A549 (cell line): ENCODE measurements around the gene TMEM235. TPM values are rescaled to one million over a fixed set of nuclear protein-coding genes. Genes with fewer than 3 reads are reported as not detected.

Experiments
- ATAC-seq, 2 experiments: fragments of 200-7000 bp in 1 of 2; fragments of >200 bp in 1 of 2; cut with Nextera tagmentation in 1 of 2; cut with Tn5 transposase in 1 of 2; 3 replicates each; pipeline versions ENCODE4 v1.8.0 to v1.9.1; 2018 to 2020; ENCODE audit warnings: mild to moderate bottlenecking in 1 of 2, moderate library complexity in 1 of 2
- CTCF ChIA-PET: fragments of 300-600 bp; sonication (Branson Sonifier 250); formaldehyde crosslinking; extraction: SDS; loops from one replicate; lab custom pipeline; 2021; ENCODE audit warnings: antibody characterized with exemption, inconsistent platforms; lab: Yijun Ruan, JAX
- POLR2A ChIA-PET: fragments of 350-600 bp; formaldehyde crosslinking; extraction: SDS; loops from one replicate; lab custom pipeline; 2021; ENCODE audit warnings: antibody characterized with exemption, inconsistent platforms; lab: Yijun Ruan, JAX
- DNase-seq, 2 experiments: peaks; one replicate each; pipeline versions ENCODE4 v3.0.0 to v3.0.0-alpha.2; 2011 to 2016; ENCODE audit warnings: low read depth in 1 of 2, low spot score in 1 of 2
- FAIRE-seq: peaks from 2 replicates; lab custom pipeline; 2011; peaks lifted over from hg19 to GRCh38; lab: Jason Lieb, UNC
- H3K27ac ChIP-seq, 2 experiments: fragments of >200 bp; sonication (Bioruptor Twin); formaldehyde crosslinking; 3 replicates each; pipeline ENCODE4 v1.5.1; 2016 to 2017
- H3K4me1 ChIP-seq: fragments of >200 bp; sonication (Bioruptor Twin); formaldehyde crosslinking; 3 replicates; pipeline ENCODE4 v1.6.1; 2016
- H3K4me2 ChIP-seq: fragments of >200 bp; sonication (Bioruptor Twin); formaldehyde crosslinking; 3 replicates; pipeline ENCODE4 v1.6.1; 2016
- H3K4me3 ChIP-seq: fragments of >200 bp; sonication (Bioruptor Twin); formaldehyde crosslinking; 3 replicates; pipeline ENCODE4 v1.5.1; 2016
- H3K9me3 ChIP-seq: fragments of >200 bp; sonication (Bioruptor Twin); formaldehyde crosslinking; 3 replicates; pipeline ENCODE4 v1.6.1; 2016
- CBX2 ChIP-seq: fragments of 200-600 bp; sonication (generic); IDR thresholded peaks from 2 replicates; pipeline ENCODE4 v1.6.1; 2016; ENCODE audit warnings: low read depth, mild to moderate bottlenecking, borderline replicate concordance
- CTCF ChIP-seq: fragments of >200 bp; sonication (Bioruptor Twin); formaldehyde crosslinking; IDR thresholded peaks from 3 replicates; pipeline ENCODE4 v1.5.1; 2016
- E2F6 ChIP-seq: IDR thresholded peaks from 2 replicates; pipeline ENCODE4 v1.6.1; 2012; ENCODE audit warnings: low read depth, borderline replicate concordance
- HEYL ChIP-seq: fragments of 250-450 bp; sonication (Bioruptor Pico); IDR thresholded peaks from 2 replicates; pipeline ENCODE4 v1.8.0; 2021; ENCODE audit warnings: mild to moderate bottlenecking, moderate library complexity
- HMGXB4 ChIP-seq: fragments of 250-450 bp; sonication (Bioruptor Pico); IDR thresholded peaks from 2 replicates; pipeline ENCODE4 v1.5.0; 2021; ENCODE audit warnings: mild to moderate bottlenecking, moderate library complexity, borderline replicate concordance
- JUN ChIP-seq, 2 experiments: fragments of >200 bp; sonication (Bioruptor Twin); formaldehyde crosslinking; IDR thresholded peaks; 2 replicates in 1 of 2; 3 replicates in 1 of 2; pipeline ENCODE4 v1.6.1; 2016 to 2017
- MAFK ChIP-seq: fragments of 450-650 bp; IDR thresholded peaks from 2 replicates; pipeline ENCODE4 v1.6.1; 2014; ENCODE audit not compliant: partially characterized antibody
- PBX3 ChIP-seq: IDR thresholded peaks from 2 replicates; pipeline ENCODE4 v1.6.1; 2012
- PHF8 ChIP-seq: fragments of 200-600 bp; sonication (generic); IDR thresholded peaks from 2 replicates; pipeline ENCODE4 v1.6.1; 2016; ENCODE audit warnings: low read depth, mild to moderate bottlenecking, antibody characterized with exemption, moderate library complexity, borderline replicate concordance
- REST ChIP-seq: fragments of 200-600 bp; sonication (generic); IDR thresholded peaks from 2 replicates; pipeline ENCODE4 v1.6.1; 2016; ENCODE audit warnings: antibody characterized with exemption, mild to moderate bottlenecking, moderate library complexity
- SMC3 ChIP-seq: fragments of >200 bp; sonication (Bioruptor Twin); formaldehyde crosslinking; IDR thresholded peaks from 3 replicates; pipeline ENCODE4 v1.6.1; 2018; ENCODE audit warnings: inconsistent platforms
- ZC3H11A ChIP-seq: fragments of 450-650 bp; IDR thresholded peaks from 2 replicates; pipeline ENCODE4 v1.6.1; 2014; ENCODE audit warnings: antibody characterized with exemption, mild to moderate bottlenecking
- WGBS: methylation state at CpG from one replicate; pipeline ENCODE4 v1.1.6; 2017; ENCODE audit errors: missing lambda C conversion rate; 5-methylcytosine and 5-hydroxymethylcytosine counted together
- polyA plus RNA-seq, 4 experiments: library from polyadenylated mRNA; depleted of rRNA in 3 of 4; stranded (reverse); fragments of >200 nt; fragmentation: RNase III in 1 of 4; extraction: RNeasy Plus Mini Kit Qiagen cat#74134 plus additional on column Dnase treatment in 1 of 4; gene quantifications; 2 replicates in 3 of 4; 3 replicates in 1 of 4; pipeline ENCODE4 v1.2.3, GENCODE V29; 2011 to 2017
- TF ChIP-seq, protein P1 (sequence below): fragments of >200 bp; sonication (Bioruptor Twin); formaldehyde crosslinking; IDR thresholded peaks from 3 replicates; pipeline ENCODE4 v1.6.1; 2016
- TF ChIP-seq, protein P2 (sequence below): fragments of 450-650 bp; IDR thresholded peaks from 2 replicates; pipeline ENCODE4 v1.6.1; 2014; ENCODE audit warnings: antibody characterized with exemption

The TMEM235 gene
- polyA plus RNA-seq, 2 of the 4 experiments (the other 2 are of a cell fraction) = not detected

DNA sequence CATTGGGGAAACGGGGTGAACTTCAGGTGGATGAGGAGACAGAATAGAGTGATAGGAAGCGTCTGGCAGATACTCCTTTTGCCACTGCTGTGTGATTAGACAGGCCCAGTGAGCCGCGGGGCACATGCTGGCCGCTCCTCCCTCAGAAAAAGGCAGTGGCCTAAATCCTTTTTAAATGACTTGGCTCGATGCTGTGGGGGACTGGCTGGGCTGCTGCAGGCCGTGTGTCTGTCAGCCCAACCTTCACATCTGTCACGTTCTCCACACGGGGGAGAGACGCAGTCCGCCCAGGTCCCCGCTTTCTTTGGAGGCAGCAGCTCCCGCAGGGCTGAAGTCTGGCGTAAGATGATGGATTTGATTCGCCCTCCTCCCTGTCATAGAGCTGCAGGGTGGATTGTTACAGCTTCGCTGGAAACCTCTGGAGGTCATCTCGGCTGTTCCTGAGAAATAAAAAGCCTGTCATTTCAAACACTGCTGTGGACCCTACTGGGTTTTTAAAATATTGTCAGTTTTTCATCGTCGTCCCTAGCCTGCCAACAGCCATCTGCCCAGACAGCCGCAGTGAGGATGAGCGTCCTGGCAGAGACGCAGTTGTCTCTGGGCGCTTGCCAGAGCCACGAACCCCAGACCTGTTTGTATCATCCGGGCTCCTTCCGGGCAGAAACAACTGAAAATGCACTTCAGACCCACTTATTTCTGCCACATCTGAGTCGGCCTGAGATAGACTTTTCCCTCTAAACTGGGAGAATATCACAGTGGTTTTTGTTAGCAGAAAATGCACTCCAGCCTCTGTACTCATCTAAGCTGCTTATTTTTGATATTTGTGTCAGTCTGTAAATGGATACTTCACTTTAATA, 7.0 kb upstream of the TMEM235 start:
- no peak for TF ChIP-seq ZC3H11A
- TF ChIP-seq JUN (IDR thresholded peaks at IDR 0.05) = no peak
- TF ChIP-seq CBX2 = no peak
- no peak for TF ChIP-seq MAFK
- no peak for TF ChIP-seq SMC3
- TF ChIP-seq HMGXB4 (CRISPR knock-in tag) = no peak
- TF ChIP-seq CTCF = no peak
- TF ChIP-seq, protein P1, sequence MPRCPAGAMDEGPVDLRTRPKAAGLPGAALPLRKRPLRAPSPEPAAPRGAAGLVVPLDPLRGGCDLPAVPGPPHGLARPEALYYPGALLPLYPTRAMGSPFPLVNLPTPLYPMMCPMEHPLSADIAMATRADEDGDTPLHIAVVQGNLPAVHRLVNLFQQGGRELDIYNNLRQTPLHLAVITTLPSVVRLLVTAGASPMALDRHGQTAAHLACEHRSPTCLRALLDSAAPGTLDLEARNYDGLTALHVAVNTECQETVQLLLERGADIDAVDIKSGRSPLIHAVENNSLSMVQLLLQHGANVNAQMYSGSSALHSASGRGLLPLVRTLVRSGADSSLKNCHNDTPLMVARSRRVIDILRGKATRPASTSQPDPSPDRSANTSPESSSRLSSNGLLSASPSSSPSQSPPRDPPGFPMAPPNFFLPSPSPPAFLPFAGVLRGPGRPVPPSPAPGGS = no peak
- no peak for TF ChIP-seq E2F6
- TF ChIP-seq REST = no peak
- TF ChIP-seq PBX3 = no peak
- TF ChIP-seq PHF8 = no peak
- TF ChIP-seq, protein P2, sequence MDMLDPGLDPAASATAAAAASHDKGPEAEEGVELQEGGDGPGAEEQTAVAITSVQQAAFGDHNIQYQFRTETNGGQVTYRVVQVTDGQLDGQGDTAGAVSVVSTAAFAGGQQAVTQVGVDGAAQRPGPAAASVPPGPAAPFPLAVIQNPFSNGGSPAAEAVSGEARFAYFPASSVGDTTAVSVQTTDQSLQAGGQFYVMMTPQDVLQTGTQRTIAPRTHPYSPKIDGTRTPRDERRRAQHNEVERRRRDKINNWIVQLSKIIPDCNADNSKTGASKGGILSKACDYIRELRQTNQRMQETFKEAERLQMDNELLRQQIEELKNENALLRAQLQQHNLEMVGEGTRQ = no peak
- no peak for TF ChIP-seq HEYL (CRISPR knock-in tag)
- TF ChIP-seq, all 56 proteins: peak for 0
- no peaks in the 10 kb centered on the region for H3K4me1 ChIP-seq
- ATAC-seq = no peak
- H3K4me3 ChIP-seq = no peak overlapping the region
- no peak for DNase-seq
- ChIA-PET POLR2A (no interaction called here), CTCF (interaction anchor here (1.3 to 17.1 kb wide), 3 partner anchors 28 to 197 kb away, joined by 3 to 150 read pairs (median 4); no protein-coding TSS in a partner anchor)
- no peaks in the 10 kb centered on the region for H3K9me3 ChIP-seq
- FAIRE-seq = no peak
- H3K4me2 ChIP-seq = no peak overlapping the region
- 90% methylated on average over 27 of the region's 27 CpGs for WGBS
- H3K27ac ChIP-seq = no peak overlapping the region
